HepG2 (cell line): ENCODE data around the gene KDM5A. TPM values are rescaled to one million over a fixed set of nuclear protein-coding genes. Genes with fewer than 3 reads are reported as not detected.

ENCODE experiments used
- ATAC-seq: fragments of 200-7000 bp; cut with Tn5 transposase; 3 replicates; pipeline ENCODE4 v1.9.1; 2020; ENCODE audit warnings: mild to moderate bottlenecking, moderate library complexity
- BruUV-seq: library from RNA; stranded (reverse); fragments of 400-500 nt; replicated peaks from 2 replicates; lab custom pipeline; 2021; lab: Mats Ljungman, UMichigan
- CTCF ChIA-PET: fragments of 300-600 bp; formaldehyde crosslinking; extraction: SDS; loops from one replicate; lab custom pipeline; 2021; ENCODE audit warnings: low total read pairs, inconsistent platforms, low intra/inter-chr PET ratio; lab: Yijun Ruan, JAX
- POLR2A ChIA-PET: fragments of 350-600 bp; sonication (Branson Sonifier 250); formaldehyde crosslinking; loops from one replicate; lab custom pipeline; 2020; ENCODE audit warnings: antibody characterized with exemption, inconsistent platforms; lab: Yijun Ruan, JAX
- DNase-seq: peaks from one replicate; pipeline ENCODE4 v3.0.0-alpha.2; 2015; ENCODE audit warnings: low spot score
- FAIRE-seq: peaks from 3 replicates; lab custom pipeline; 2011; peaks lifted over from hg19 to GRCh38; lab: Jason Lieb, UNC
- H2AFZ ChIP-seq: one replicate; pipeline ENCODE4 v1.6.1; 2011; ENCODE audit warnings: low read length, inconsistent platforms
- H3K27ac ChIP-seq: fragments of 300-600 bp; 3 replicates; pipeline ENCODE4 v1.8.0; 2011; ENCODE audit warnings: mixed run types, mild to moderate bottlenecking, mixed read lengths, low read length, inconsistent platforms; ENCODE audit not compliant: insufficient read depth; ENCODE audit errors: extremely low read length
- H3K27me3 ChIP-seq, 2 experiments: fragments of 200-600 bp in 1 of 2; 2 replicates in 1 of 2; 3 replicates in 1 of 2; pipeline versions ENCODE4 v1.6.0 to v1.8.0; 2011; ENCODE audit warnings: low read length in 2 of 2, mild to moderate bottlenecking in 2 of 2, moderate library complexity in 2 of 2, inconsistent platforms in 1 of 2; ENCODE audit not compliant: insufficient read depth in 2 of 2, control insufficient read depth in 1 of 2
- H3K36me3 ChIP-seq, 2 experiments: fragments of 200-600 bp in 1 of 2; replicated peaks in 1 of 2; 2 replicates in 1 of 2; 3 replicates in 1 of 2; pipeline versions ENCODE4 v1.5.1 to v1.8.0; 2011; ENCODE audit warnings: low read length in 2 of 2, inconsistent platforms in 1 of 2; ENCODE audit not compliant: insufficient read depth in 2 of 2, control insufficient read depth in 1 of 2
- H3K4me1 ChIP-seq: 2 replicates; pipeline ENCODE4 v1.5.1; 2012; ENCODE audit warnings: low read length, inconsistent platforms; ENCODE audit not compliant: insufficient read depth
- H3K4me2 ChIP-seq: 2 replicates; pipeline ENCODE4 v1.6.0; 2011; ENCODE audit warnings: low read depth, low read length, inconsistent platforms
- H3K4me3 ChIP-seq, 3 experiments: fragments of 200-600 bp in 1 of 3; sonication (generic), shearing (Covaris generic) in 1 of 3; replicated peaks in 1 of 3; 2 replicates each; pipeline ENCODE4 v1.5.1; 2011 to 2016; ENCODE audit warnings: low read length in 3 of 3, inconsistent platforms in 2 of 3, low read depth in 2 of 3, mild to moderate bottlenecking in 2 of 3, control low read depth in 1 of 3, mixed read lengths in 1 of 3; ENCODE audit not compliant: insufficient read depth in 1 of 3
- H3K79me2 ChIP-seq: one replicate; pipeline ENCODE4 v1.6.1; 2011; ENCODE audit warnings: low read length, inconsistent platforms; ENCODE audit not compliant: insufficient read depth
- H3K9ac ChIP-seq: 2 replicates; pipeline ENCODE4 v1.6.0; 2011; ENCODE audit warnings: mild to moderate bottlenecking, low read depth, low read length, inconsistent platforms; ENCODE audit not compliant: insufficient read depth
- H3K9me3 ChIP-seq: 2 replicates; pipeline ENCODE4 v1.5.1; 2012; ENCODE audit warnings: mild to moderate bottlenecking, low read length
- H4K20me1 ChIP-seq: 2 replicates; pipeline ENCODE4 v1.6.0; 2011; ENCODE audit warnings: inconsistent platforms, mild to moderate bottlenecking, low read length, moderate library complexity; ENCODE audit not compliant: insufficient read depth
- ARHGAP35 ChIP-seq: sonication (generic); formaldehyde crosslinking; IDR thresholded peaks from 2 replicates; pipeline ENCODE4 v1.9.0; 2022; ENCODE audit warnings: mild to moderate bottlenecking, inconsistent platforms, moderate library complexity, missing genetic modification reagents, borderline replicate concordance
- DMAP1 ChIP-seq: IDR thresholded peaks from 2 replicates; pipeline ENCODE4 v1.6.1; 2016
- KAT7 ChIP-seq: IDR thresholded peaks from 2 replicates; pipeline ENCODE4 v1.6.1; 2018; ENCODE audit warnings: borderline replicate concordance, missing compliant biosample characterization
- NCOA1 ChIP-seq: sonication (generic); formaldehyde crosslinking; IDR thresholded peaks from 2 replicates; pipeline ENCODE4 v1.9.0; 2021; ENCODE audit warnings: missing genetic modification reagents
- RFXAP ChIP-seq: sonication (generic); formaldehyde crosslinking; IDR thresholded peaks from 2 replicates; pipeline ENCODE4 v1.4.0; 2020; ENCODE audit warnings: missing genetic modification reagents, borderline replicate concordance
- TCF12 ChIP-seq, 2 experiments: fragments of 450-650 bp in 1 of 2; sonication (generic) in 1 of 2; formaldehyde crosslinking in 1 of 2; IDR thresholded peaks; 2 replicates each; pipeline versions ENCODE4 v1.6.1 to v1.8.0; 2017 to 2022; ENCODE audit warnings: antibody characterized with exemption in 1 of 2, mild to moderate bottlenecking in 1 of 2, missing genetic modification reagents in 1 of 2, moderate library complexity in 1 of 2
- XRCC5 ChIP-seq: fragments of 200-400 bp; formaldehyde crosslinking; optimal IDR thresholded peaks from 2 replicates; pipeline ENCODE3; 2017; ENCODE audit warnings: mild to moderate bottlenecking, low read length
- ZFAT ChIP-seq: sonication (generic); formaldehyde crosslinking; conservative IDR thresholded peaks from 2 replicates; pipeline ENCODE4 v1.8.1; 2023; ENCODE audit warnings: missing genetic modification reagents, inconsistent platforms
- ZNF557 ChIP-seq: sonication (generic); formaldehyde crosslinking; IDR thresholded peaks from 2 replicates; pipeline ENCODE4 v1.4.0; 2020; ENCODE audit warnings: missing genetic modification reagents
- ZNF782 ChIP-seq: sonication (generic); formaldehyde crosslinking; IDR thresholded peaks from 2 replicates; pipeline ENCODE4 v1.4.0; 2020; ENCODE audit warnings: missing genetic modification reagents, mild to moderate bottlenecking, borderline replicate concordance
- WGBS: methylation state at CpG from one replicate; pipeline ENCODE4 v1.1.6; 2017; ENCODE audit warnings: low lambda C conversion rate; 5-methylcytosine and 5-hydroxymethylcytosine counted together
- in situ Hi-C: cut with HindIII; loops from 2 replicates; pipeline ENCODE4 v1.10.0; 2017; ENCODE audit warnings: low pct_unique_long_range_greater_than_20kb; ENCODE audit not compliant: extremely low pct_ligation_motif_present
- intact Hi-C: fragments of 100-400 bp; cut with micrococcal nuclease; formaldehyde crosslinking; loops from one replicate; pipeline ENCODE4 v1.10.0; 2022; ENCODE audit not compliant: unreplicated experiment
- polyA plus RNA-seq, 8 experiments: library from polyadenylated mRNA; depleted of rRNA in 3 of 8; stranded (reverse) in 7 of 8; unstranded in 1 of 8; fragments of >200 nt; fragmentation: Illumina TruSeq in 4 of 8; extraction: Trizol in 4 of 8; gene quantifications; 2 replicates each; pipeline versions ENCODE4 v1.2.1 to v1.2.3, GENCODE V29; 2011 to 2016; ENCODE audit warnings: low read depth in 4 of 8, missing spikeins in 1 of 8, mixed read lengths in 1 of 8; ENCODE audit not compliant: insufficient read depth in 1 of 8
- total RNA-seq, 5 experiments: library from RNA; depleted of rRNA; stranded (reverse); fragments of >200 nt; fragmentation: Illumina TruSeq; extraction: Trizol; gene quantifications; 2 replicates each; pipeline ENCODE4 v1.2.3, GENCODE V29; 2016; ENCODE audit warnings: low read depth in 1 of 5
- TF ChIP-seq, protein P1 (sequence below): IDR thresholded peaks from 2 replicates; pipeline ENCODE4 v1.6.1; 2018; ENCODE audit warnings: missing genetic modification reagents, mild to moderate bottlenecking, missing compliant biosample characterization
- TF ChIP-seq, protein P2 (sequence below): sonication (generic); formaldehyde crosslinking; IDR thresholded peaks from 2 replicates; pipeline ENCODE4 v1.8.0; 2023; ENCODE audit warnings: mild to moderate bottlenecking, missing genetic modification reagents

KDM5A gene
- total and polyA plus RNA-seq, 2 of the 13 experiments (the other 11 are each of a cell fraction or from before 2014, with no cell fraction given): 12.0 to 29.2 TPM

DNA sequence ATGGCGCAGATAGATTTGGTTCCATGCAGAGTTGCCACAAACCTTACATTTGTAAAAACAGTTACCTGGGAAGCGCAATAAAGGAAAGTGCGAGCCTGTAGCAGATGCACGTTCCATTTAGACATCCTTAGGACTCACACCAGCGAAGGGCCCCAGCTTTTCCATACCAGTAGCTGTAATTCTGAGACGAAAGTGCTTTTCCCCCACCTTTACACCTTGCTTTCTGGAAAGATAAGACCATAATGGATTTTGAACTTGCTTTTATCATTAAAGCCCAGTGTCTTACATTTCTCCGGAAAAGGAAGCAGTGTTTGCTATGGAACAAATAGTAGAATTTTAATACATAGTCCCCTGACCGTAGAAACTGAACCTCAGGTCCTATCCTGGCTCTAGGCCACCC, 11.7 kb upstream of the KDM5A start:
- Histone ChIP-seq H3K36me3 (no peaks in the 10 kb centered on the region; a peak in 1 of 5 replicates), H3K27ac (peak overlapping the region; percentile 22), H3K79me2 (peaks cover 21% of the 10 kb centered on the region), H3K4me2 (peak overlapping the region; percentile 83), H3K9ac (peak overlapping the region; percentile 65), H3K27me3 (no peaks in the 10 kb centered on the region; a peak in 1 of 5 replicates), H2AFZ (peak overlapping the region; percentile 89), H4K20me1 (no peaks in the 10 kb centered on the region), H3K4me3 (peak overlapping the region; percentile 73 to 92 (median 77)), H3K9me3 (no peaks in the 10 kb centered on the region), H3K4me1 (peaks cover 31% of the 10 kb centered on the region)
- FAIRE-seq (no peak), ATAC-seq (peak; percentile 23), DNase-seq (no peak)
- POLR2A ChIA-PET: interaction anchor here (0.8 to 3.5 kb wide), 2 partner anchors 11 to 12 kb away, joined by 3 to 43 read pairs; partner anchors contain the start of gene KDM5A
- TF ChIP-seq ZNF557 (CRISPR knock-in tag) (0 out of 2 replicates have a peak, but pooled peaks have one; percentile 0), ZFAT (CRISPR knock-in tag) (peak; percentile 94), ZNF782 (no peak)
- CTCF ChIA-PET: interaction anchor here (1.6 kb wide), 1 partner anchor 52 kb away, joined by 3 read pairs; no protein-coding TSS in a partner anchor
- WGBS: 49% methylated on average over 8 of the region's 8 CpGs
- in situ Hi-C loops: no loop called here
- intact Hi-C loops: loop anchor here (1.0 kb wide), 1 partner anchor 12 kb away; the partner anchor contains the start of gene KDM5A
- BruUV-seq: TSS peak; percentile 73

DNA sequence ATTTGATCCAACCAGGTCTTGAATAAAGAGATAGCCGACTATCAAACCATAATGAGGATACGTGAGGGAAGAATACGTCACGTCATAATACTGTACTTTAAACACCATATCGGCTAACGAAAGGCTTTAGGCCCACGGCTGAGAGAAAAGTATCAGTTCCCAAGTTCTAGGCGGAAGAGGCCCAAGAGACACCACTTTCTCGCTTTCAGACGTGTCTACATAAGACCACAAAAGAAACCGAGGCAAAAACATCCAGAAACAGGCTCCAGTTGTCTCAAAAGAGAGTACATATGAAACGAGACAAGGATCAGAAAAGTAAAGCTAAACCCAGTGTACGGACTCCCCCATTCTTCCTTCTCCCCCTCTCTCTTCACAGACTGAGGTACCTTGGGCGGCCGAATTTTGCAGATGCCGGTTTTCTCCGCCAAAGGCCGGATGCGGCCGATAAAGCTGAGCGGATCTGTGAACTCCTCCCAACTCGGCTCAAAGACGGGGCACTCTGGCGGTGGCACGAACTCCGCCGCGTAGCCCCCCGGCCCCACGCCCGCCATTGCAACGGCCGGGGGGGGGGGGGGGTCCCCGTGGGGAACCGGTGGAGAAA, 479 bp downstream of the KDM5A start:
- CTCF ChIA-PET: no interaction called here
- Histone ChIP-seq H3K4me2 (peak overlapping the region; percentile 84), H2AFZ (peak overlapping the region; percentile 75), H3K79me2 (peaks cover 56% of the 10 kb centered on the region), H3K4me1 (peaks cover 22% of the 10 kb centered on the region), H3K36me3 (peaks cover 6 to 8% of the 10 kb centered on the region in 2 experiments; a peak in 4 of 5 replicates), H3K9me3 (no peaks in the 10 kb centered on the region), H3K27ac (peak overlapping the region; percentile 92), H3K27me3 (no peaks in the 10 kb centered on the region; a peak in 1 of 5 replicates), H3K4me3 (peak overlapping the region; percentile 76 to 99 (median 92)), H3K9ac (peak overlapping the region; percentile 91), H4K20me1 (peaks cover 24% of the 10 kb centered on the region)
- WGBS: 1% methylated on average over 28 of the region's 35 CpGs
- in situ Hi-C loops (no loop called here), intact Hi-C loops (loop anchor here (1.0 kb wide), 1 partner anchor 13 kb away; the partner anchor contains the start of gene CCDC77)
- TSS peak; percentile 73 for BruUV-seq
- no peak for FAIRE-seq
- POLR2A ChIA-PET: interaction anchor here (0.5 to 4.5 kb wide), 6 partner anchors 12 to 1342 kb away, joined by 3 to 43 read pairs (median 4); partner anchors contain the start of gene CCDC77
- DNase-seq: no peak
- peak; percentile 58 for ATAC-seq
- no peak; the same call in 1 of the 2 replicates for TF ChIP-seq KAT7 (CRISPR knock-in tag)
- TF ChIP-seq, protein P1, sequence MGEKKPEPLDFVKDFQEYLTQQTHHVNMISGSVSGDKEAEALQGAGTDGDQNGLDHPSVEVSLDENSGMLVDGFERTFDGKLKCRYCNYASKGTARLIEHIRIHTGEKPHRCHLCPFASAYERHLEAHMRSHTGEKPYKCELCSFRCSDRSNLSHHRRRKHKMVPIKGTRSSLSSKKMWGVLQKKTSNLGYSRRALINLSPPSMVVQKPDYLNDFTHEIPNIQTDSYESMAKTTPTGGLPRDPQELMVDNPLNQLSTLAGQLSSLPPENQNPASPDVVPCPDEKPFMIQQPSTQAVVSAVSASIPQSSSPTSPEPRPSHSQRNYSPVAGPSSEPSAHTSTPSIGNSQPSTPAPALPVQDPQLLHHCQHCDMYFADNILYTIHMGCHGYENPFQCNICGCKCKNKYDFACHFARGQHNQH (CRISPR knock-in tag): 0 out of 2 replicates have a peak, but pooled peaks have one; percentile 11
- TF ChIP-seq, protein P2, sequence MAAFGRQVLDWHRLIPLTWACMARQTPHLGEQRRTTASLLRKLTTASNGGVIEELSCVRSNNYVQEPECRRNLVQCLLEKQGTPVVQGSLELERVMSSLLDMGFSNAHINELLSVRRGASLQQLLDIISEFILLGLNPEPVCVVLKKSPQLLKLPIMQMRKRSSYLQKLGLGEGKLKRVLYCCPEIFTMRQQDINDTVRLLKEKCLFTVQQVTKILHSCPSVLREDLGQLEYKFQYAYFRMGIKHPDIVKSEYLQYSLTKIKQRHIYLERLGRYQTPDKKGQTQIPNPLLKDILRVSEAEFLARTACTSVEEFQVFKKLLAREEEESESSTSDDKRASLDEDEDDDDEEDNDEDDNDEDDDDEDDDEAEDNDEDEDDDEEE (CRISPR knock-in tag): 0 out of 2 replicates have a peak, but pooled peaks have one; percentile 66
- TF ChIP-seq RFXAP: peak; percentile 16; the same call in 1 of the 2 replicates
- TF ChIP-seq XRCC5: no peak
- TF ChIP-seq TCF12 (IDR thresholded peaks at IDR 0.05): no peak
- TF ChIP-seq TCF12 (CRISPR knock-in tag; IDR thresholded peaks at IDR 0.05): no peak
- 0 out of 2 replicates have a peak, but pooled peaks have one; percentile 20 for TF ChIP-seq ARHGAP35 (CRISPR knock-in tag)
- TF ChIP-seq NCOA1: no peak
- TF ChIP-seq DMAP1 (CRISPR knock-in tag): no peak
